GM12878 (cell line): Measurements from ENCODE around the gene PAEP.

ENCODE experiments used
- ASH2L ChIP-seq: fragments of 300-600, 200-600 bp; sonication (generic); IDR thresholded peaks from 2 replicates; pipeline ENCODE4 v1.6.1; 2017; ENCODE audit warnings: low read depth, mild to moderate bottlenecking, borderline replicate concordance
- BMI1 ChIP-seq: fragments of 450-650 bp; IDR thresholded peaks from 2 replicates; pipeline ENCODE4 v1.6.1; 2016; ENCODE audit warnings: mild to moderate bottlenecking, moderate library complexity, borderline replicate concordance
- BRCA1 ChIP-seq: IDR thresholded peaks from 2 replicates; pipeline ENCODE4 v1.6.1; 2011; ENCODE audit warnings: low read depth, low read length, improper control_type of control experiment
- CBX5 ChIP-seq: sonication (generic); IDR thresholded peaks from 2 replicates; pipeline ENCODE4 v1.6.1; 2016; ENCODE audit warnings: low read depth, moderate library complexity, mild to moderate bottlenecking, inconsistent platforms
- CREM ChIP-seq: IDR thresholded peaks from 2 replicates; pipeline ENCODE4 v1.6.1; 2014; ENCODE audit warnings: antibody characterized with exemption, low read depth
- NFIC ChIP-seq: IDR thresholded peaks from 2 replicates; pipeline ENCODE4 v1.6.1; 2012; ENCODE audit warnings: low read depth, mild to moderate bottlenecking, inconsistent platforms, low read length, moderate library complexity
- POLR2A ChIP-seq: IDR thresholded peaks from 2 replicates; pipeline ENCODE4 v1.6.1; 2011; ENCODE audit warnings: low read depth, mild to moderate bottlenecking, low read length
- RAD21 ChIP-seq: IDR thresholded peaks from 2 replicates; pipeline ENCODE4 v1.6.1; 2011; ENCODE audit warnings: mild to moderate bottlenecking, low read depth, low read length, moderate library complexity; ENCODE audit not compliant: insufficient read depth
- SUZ12 ChIP-seq: fragments of 200-600 bp; sonication (generic); IDR thresholded peaks from one replicate; pipeline ENCODE4 v1.6.1; 2018; ENCODE audit warnings: antibody characterized with exemption, mild to moderate bottlenecking; ENCODE audit not compliant: unreplicated experiment
- TARDBP ChIP-seq: IDR thresholded peaks from 2 replicates; pipeline ENCODE4 v1.6.1; 2016; ENCODE audit warnings: borderline replicate concordance
- TF ChIP-seq, protein P1 (sequence below): fragments of 450-650 bp; IDR thresholded peaks from 2 replicates; pipeline ENCODE4 v1.6.1; 2017; ENCODE audit warnings: mild to moderate bottlenecking, moderate library complexity
- TF ChIP-seq, protein P2 (sequence below), 3 experiments: IDR thresholded peaks in 2 of 3; conservative IDR thresholded peaks in 1 of 3; 2 replicates each; pipeline ENCODE4 v1.5.1; 2011; ENCODE audit warnings: low read depth in 3 of 3, low read length in 3 of 3, mild to moderate bottlenecking in 3 of 3, control low read depth in 2 of 3, moderate library complexity in 2 of 3, inconsistent platforms in 1 of 3, mixed read lengths in 1 of 3; ENCODE audit not compliant: control insufficient read depth in 2 of 3, insufficient read depth in 1 of 3; ENCODE audit errors: extremely low read depth in 1 of 3

DNA sequence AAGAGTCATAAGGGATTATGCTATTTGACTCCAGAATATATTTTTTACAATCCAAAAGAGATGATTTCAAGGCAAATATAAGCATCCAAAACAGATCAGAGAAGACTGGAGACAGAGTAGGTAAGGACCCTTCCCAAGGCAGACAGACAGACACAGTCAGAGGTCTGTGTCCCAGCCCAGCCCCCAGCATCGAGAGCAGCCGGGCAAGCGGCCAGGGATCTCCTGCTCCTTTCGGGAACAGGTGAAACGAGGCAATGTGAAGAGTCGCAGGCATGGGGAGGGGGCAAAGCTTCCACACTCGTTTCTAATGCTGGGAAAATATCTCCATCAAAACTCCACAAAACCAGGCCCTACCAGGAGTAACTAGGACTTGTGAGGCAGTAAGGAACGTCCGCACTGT is 5.8 kb downstream of the PAEP start:
- TF ChIP-seq TARDBP: no peak
- TF ChIP-seq BMI1: no peak
- no peak for TF ChIP-seq ASH2L
- no peak for TF ChIP-seq SUZ12
- TF ChIP-seq BRCA1: no peak
- no peak for TF ChIP-seq RAD21
- TF ChIP-seq CBX5: no peak
- no peak for TF ChIP-seq POLR2A
- TF ChIP-seq NFIC: no peak
- no peak for TF ChIP-seq CREM
- TF ChIP-seq, protein P1, sequence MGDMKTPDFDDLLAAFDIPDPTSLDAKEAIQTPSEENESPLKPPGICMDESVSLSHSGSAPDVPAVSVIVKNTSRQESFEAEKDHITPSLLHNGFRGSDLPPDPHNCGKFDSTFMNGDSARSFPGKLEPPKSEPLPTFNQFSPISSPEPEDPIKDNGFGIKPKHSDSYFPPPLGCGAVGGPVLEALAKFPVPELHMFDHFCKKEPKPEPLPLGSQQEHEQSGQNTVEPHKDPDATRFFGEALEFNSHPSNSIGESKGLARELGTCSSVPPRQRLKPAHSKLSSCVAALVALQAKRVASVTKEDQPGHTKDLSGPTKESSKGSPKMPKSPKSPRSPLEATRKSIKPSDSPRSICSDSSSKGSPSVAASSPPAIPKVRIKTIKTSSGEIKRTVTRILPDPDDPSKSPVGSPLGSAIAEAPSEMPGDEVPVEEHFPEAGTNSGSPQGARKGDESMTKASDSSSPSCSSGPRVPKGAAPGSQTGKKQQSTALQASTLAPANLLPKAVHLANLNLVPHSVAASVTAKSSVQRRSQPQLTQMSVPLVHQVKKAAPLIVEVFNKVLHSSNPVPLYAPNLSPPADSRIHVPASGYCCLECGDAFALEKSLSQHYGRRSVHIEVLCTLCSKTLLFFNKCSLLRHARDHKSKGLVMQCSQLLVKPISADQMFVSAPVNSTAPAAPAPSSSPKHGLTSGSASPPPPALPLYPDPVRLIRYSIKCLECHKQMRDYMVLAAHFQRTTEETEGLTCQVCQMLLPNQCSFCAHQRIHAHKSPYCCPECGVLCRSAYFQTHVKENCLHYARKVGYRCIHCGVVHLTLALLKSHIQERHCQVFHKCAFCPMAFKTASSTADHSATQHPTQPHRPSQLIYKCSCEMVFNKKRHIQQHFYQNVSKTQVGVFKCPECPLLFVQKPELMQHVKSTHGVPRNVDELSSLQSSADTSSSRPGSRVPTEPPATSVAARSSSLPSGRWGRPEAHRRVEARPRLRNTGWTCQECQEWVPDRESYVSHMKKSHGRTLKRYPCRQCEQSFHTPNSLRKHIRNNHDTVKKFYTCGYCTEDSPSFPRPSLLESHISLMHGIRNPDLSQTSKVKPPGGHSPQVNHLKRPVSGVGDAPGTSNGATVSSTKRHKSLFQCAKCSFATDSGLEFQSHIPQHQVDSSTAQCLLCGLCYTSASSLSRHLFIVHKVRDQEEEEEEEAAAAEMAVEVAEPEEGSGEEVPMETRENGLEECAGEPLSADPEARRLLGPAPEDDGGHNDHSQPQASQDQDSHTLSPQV: no peak
- TF ChIP-seq, protein P2, sequence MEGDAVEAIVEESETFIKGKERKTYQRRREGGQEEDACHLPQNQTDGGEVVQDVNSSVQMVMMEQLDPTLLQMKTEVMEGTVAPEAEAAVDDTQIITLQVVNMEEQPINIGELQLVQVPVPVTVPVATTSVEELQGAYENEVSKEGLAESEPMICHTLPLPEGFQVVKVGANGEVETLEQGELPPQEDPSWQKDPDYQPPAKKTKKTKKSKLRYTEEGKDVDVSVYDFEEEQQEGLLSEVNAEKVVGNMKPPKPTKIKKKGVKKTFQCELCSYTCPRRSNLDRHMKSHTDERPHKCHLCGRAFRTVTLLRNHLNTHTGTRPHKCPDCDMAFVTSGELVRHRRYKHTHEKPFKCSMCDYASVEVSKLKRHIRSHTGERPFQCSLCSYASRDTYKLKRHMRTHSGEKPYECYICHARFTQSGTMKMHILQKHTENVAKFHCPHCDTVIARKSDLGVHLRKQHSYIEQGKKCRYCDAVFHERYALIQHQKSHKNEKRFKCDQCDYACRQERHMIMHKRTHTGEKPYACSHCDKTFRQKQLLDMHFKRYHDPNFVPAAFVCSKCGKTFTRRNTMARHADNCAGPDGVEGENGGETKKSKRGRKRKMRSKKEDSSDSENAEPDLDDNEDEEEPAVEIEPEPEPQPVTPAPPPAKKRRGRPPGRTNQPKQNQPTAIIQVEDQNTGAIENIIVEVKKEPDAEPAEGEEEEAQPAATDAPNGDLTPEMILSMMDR (IDR thresholded peaks at IDR 0.05 in 2 of 3, conservative IDR thresholded peaks at IDR 0.05 in 1 of 3; ENCODE audit: control insufficient read depth in 2 of 3, extremely low read depth in 1 of 3, insufficient read depth in 1 of 3, low read depth in 3 of 3, low read length in 3 of 3): no peak
